ENCODE results near the gene EDC3.

EDC3 gene

DNA sequence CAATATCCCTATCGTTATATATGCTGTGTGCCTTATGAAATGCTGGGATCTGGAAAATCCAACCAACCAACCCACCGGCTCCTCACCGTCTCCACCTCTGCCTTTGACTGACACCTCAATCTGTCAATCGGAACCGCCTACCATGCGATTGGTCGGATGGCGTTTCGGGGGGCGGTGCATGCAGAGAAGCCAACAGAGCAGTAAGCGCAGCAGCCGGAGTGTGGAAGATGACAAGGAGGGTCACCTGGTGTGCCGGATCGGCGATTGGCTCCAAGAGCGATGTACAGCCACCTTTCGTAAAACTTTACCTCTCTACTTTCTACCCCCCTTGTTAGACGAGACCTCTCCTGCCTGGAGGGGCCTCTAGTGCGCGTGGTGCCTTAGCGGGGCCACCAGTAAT, 73.9 kb downstream of the EDC3 start:
- DNase-seq: no peak

DNA sequence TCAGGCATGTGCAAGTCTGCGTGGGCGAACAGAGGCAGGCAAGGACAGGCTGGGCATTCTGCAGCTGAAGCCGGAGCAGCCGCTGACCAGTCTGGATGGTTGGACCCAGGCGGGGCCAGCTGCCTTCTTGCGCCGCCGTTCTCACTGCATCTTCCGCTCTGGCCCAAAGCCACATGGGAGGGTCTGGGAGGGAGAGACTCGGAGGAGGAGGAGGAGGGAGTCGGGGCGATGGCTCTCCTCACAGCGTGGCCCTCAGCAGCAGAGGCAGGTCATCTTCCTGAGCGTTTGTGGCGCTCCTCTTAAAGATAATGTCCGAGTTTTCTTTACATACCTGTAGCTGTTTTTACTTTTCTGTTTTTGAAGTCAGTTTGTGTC, 74.3 kb downstream of the EDC3 start:
- DNase-seq: no peak

DNA sequence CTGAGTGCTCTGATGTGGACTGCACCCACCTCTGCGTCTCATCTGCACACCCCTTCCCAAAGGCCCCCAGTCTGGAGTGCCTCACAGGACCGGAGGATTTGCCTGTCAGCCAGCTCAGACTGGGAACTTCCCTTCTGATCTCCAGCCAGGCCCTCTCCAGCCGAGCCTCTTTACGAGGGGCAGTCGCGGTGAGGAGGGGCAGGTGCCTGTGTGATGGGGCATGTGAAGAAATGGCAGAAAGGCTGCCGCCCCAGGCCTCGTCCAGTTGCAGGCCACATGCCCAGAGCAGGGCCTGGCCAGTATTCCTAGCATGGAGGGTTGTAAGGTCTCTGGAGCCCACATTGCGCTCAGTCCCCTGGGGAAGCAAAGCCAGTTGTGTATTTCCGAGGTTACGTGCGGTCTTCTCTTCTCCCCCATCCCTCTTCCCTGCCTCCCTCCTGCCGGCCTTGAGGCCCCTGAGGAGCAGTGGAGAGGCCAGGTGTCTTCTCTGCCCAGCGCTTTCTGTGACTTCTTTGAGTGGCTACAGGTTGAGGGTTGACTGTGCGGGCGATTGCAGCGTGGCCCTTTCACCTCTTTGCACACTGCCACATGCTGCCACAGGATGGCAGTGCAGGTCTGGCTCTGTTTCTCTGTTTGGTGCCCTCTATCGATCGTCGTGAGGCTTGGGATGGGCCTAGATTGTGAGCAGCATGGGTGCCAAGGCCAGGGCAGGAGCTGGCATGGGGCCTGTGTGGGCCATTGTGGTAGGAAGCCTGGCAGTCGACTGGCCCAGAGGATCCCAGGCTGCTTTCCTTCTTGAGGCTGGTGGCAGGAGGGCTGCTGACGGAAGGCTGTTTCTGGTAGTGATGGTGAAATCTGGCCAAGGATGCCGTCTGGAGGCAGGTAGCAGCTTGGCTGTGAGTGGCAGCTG, 74.9 kb downstream of the EDC3 start:
- no peak for DNase-seq

DNA sequence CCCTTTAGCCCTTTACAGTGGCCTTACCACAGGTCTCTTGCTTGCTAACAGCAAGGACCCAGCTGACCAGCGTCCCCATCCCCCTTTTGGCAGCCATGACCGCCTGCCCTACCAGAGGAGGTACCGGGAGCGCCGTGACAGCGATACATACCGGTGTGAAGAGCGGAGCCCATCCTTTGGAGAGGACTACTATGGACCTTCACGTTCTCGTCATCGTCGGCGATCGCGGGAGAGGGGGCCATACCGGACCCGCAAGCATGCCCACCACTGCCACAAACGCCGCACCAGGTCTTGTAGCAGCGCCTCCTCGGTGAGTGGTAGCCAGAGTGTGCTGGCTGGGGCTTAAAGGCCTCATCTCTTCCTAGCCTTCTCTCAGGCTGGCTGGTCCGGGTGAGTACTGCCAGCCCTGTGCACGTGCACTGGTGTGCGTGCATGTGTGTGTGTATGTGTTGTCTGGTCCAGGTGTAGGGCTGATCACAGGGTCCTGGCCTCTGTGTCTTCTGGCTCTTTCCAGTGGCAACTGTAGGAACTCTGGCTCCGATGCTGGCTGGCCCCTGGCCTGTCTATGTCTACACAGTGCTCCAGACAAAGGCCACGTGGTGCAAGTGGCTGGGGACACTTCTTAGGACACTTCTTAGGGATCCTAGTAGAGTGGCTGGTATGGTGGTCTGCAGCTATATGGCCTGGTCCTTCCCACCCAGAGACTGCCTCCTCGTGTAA, 75.7 kb downstream of the EDC3 start:
- no peak for DNase-seq

DNA sequence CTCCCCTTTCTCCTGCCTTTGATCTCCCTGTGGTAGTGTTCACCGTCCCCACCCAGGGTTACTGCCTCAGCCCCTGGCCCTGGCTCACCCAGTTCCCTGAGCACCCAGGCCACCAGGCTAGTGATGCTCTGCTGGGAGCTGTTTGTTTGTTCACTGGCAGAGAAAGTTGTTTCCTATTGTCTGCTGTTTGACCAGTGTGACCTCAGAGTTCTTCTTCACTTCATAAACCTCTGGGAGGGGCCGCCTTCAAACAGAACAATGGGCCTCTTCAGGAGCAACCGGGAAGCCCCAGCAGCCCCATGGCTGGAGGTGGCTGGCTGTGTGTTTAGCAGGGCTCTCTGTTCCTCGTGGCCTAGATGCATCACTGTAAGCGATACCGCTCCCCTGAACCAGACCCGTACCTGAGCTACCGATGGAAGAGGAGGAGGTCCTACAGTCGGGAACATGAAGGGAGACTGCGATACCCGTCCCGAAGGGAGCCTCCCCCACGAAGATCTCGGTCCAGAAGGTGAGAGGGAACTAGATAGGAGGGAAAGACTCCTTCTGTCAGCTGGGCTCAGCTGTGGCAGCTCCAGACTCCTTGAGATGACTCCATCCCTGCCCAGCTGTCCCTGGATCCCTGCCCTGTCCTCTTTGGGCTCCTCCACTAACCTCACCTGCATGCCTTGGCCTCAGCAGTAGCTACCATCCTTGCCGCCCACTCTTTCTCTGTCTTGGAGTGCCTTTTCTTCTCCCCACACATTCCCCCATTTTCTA, 76.8 kb downstream of the EDC3 start:
- no peak for DNase-seq

DNA sequence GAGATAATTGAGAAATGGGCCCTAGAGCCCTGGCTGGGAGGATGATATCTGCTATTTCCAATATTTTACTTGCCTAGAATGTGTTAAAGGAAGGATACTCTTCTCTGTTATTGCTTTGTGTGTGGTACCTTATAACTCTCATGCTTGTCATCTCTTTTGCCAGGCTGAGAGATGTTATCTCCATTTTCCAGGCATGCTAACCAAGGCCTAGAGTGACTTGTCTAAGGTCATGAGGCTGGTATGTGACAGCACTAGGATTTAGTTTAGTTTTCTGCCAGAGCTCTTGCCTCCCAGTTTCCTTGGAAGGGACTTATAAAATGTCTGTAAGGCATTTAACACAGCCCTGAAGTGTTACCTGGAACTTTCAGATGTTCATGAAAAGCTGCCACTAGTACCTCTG, 78.8 kb downstream of the EDC3 start:
- no peak for DNase-seq

DNA sequence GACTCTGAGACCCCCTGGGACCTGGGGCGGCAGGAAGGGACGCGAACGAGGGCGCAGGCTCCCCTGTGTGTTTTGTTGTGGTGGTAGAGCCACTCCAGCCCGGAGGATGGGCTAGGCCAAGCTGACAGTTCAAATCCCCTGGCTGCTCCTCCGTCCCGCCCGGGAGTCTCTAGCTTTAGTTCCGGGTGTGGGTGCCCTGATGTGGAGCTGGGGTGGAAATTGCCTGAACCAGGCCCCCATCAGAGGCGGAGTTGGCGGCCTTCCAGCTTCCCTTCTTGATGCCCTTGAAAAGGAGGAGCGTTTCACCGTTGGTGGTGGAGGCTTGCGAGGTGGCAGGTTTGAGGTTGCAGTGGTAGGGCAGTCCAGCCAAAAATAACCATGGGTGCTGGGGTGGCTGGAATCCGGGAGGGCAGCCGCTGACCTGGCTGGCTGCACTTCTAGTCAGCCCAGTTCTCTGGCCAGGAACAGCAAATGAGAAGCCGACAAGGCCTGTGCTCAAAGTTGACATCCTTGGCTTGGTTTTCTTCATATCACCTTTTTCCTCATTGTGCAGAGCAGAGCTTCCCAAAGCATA, 79.4 kb downstream of the EDC3 start:
- peak; percentile 63 for DNase-seq

DNA sequence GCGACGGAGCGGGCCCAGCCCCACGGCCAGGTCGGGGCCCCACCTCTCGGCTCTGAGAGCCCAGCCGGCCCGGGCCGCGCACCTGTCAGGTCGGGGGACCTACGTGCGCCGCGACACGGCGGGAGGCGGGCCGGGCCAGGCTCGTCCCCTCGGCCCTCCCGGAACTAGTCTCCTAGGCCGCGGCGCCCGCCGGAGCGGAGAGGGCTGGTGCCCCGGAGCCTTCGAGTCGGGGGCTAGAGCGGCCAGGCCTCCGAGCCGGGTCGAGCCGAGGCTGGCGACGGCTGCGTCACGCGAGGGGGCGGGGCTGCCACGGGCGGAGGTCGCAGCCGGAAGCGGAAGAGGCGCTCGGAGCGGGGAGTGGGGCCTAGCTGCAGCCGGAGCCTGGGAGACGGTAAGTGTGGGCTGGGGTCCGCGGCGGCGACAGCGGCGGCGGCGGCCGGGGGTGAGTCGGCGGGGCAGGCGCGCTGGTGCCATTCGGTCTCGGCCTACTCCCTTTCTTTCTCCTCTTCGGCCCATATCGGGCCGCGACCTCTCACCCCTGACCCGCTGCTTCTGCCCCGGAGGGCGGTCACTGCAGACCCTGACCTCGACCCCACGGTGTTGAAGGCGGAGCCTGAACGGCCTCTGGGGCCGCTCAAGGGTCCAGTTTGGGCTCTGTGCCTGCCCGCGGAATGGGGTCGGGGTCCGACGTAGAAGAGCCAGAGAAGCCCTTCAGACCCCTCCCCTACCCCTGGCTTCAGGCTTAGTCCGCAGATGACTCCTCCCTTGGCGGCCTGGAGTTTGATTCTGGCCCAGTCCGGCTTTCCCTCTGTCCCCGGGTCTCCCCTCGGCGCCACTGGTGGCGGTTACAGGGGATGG, 80.1 kb downstream of the EDC3 start, which contains the start of gene CLK3:
CLK3 (plus strand) TSS at position 329 of the 858 bp plus-strand sequence. CDS start 3,361 bp downstream, outside the sequence.
- peak; percentile 97 for DNase-seq

DNA sequence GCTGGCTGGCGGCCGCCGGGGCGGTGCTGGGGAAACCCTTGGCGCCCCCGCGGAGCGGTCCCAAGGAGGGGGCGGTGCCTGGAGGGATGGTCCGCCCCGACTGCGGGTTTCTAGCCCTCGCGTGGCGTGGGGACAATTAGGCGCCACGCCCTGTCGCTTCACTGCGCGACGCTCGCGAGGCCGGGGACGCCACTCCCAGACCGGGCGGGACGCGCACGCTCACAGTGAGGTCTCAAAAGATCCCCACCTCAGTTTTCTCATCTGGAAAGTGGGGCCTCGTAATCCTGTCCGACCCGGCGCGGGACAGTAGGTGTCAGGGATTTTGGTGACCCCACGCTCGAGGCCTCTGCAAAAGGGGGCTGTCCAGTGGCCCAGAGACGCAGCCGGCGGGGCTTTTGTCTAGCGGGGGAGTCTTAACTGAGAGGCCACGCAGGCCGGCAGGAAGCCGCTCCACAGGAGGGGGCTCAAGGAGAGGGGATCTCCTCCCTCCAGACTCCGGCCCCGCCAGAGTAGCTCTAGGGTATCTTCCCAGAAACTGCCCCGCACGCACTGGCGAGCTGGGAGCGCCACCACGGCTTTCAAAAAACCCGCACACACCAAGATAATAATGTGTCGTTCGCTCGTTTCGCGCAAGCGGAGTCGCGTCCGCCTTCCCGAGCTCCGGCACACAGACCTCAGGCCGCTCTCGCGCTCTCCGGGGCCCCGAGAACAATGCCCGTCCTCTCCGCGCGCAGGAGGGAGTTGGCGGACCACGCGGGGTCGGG, 80.9 kb downstream of the EDC3 start:
- peak; percentile 90 for DNase-seq

DNA sequence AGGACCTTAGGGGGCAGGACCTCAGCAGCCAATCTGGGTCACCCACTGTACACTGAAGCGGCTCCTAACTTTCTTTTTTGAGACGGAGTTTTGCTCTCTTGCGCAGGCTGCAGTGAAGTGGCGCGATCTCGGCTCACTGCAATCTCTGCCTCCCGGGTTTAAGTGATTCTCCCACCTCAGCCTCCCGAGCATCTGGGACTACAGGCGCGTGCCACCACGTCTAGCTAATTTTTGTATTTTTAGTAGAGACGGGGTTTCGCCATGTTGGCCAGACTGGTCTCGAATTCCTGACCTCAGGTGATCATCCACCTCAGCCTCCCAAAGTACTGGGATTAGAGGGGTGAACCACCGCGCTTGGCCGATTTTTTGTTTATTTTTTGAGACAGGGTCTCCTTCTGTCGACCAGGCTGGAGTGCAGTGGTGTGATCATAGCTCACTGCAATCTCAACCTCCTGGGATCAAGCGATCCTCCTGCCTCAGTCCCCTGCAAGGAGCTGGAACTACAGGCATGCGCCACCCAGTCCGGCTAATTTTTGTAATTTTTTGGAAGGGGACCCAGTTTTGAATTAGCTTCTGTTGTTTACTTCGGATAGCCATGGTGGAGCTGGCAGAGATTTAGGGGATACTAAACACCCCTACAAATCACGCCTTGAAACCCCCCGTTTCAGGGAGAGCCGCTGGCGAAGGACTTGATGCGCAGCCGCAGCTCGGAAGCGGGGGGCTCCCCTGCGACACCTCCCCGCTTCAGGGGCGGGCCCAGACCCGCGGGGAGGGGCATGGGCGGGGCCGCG, 81.7 kb downstream of the EDC3 start:
- DNase-seq: no peak

DNA sequence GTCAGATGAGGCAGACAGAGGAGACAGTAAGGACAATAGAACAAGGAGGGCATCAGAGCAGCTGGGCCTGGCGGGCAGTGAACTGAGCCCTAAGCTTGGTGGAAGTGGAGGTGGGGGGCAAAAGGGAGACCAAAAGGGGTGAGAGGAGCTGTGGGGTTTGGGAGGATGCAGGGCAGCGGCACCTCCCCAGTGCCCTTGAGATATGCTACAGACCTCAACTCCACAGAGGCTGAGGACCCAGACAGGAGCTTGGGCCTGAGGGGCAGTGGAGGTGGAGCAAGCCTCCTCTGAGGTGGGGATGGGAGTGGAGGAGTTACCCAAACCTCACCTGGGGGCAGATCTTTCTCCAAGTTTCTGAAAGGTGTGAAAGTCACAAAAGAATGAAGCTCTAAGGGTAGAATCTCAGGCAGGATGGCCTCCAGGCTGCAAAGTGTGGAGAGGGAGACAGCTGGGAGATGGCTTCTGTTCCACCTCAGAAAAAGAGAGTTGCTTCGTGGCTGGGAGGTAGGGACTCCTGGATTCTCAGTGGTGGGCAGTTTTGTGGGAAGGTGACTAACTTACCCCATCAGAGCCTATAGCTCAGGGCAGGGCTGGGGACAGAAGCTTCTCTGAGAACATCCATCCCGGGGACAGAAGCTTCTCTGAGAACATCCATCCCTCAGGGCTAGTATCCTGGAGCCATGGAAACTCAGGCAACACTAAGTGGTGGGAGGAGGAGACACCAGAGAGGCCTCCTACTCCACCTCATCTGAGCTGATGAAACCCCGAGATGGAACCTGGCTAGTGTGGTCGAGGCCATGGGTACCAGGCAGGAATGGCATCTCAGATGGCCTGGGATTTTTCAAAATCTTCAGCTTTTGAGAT, 82.5 kb downstream of the EDC3 start:
- DNase-seq: no peak

DNA sequence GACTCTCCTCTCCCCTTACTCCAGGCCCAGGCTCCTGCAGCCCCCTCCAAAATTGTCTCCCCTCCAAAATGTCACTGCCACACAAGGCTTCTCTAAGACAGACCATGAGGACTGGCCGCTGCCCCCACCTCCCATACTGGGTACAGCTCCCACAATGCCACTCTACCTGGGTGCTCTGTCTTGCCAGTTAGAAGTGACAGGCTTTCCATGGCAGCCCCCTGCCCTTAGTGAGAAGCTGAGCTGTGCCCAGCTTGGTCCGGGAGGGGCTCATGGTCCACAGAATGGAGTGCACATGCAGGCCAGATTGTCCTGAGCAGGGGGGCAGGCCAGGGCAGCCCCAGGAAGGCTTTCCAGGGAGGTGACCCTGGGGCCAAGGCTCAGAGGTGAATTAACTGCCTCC, 83.1 kb downstream of the EDC3 start:
- DNase-seq: no peak

DNA sequence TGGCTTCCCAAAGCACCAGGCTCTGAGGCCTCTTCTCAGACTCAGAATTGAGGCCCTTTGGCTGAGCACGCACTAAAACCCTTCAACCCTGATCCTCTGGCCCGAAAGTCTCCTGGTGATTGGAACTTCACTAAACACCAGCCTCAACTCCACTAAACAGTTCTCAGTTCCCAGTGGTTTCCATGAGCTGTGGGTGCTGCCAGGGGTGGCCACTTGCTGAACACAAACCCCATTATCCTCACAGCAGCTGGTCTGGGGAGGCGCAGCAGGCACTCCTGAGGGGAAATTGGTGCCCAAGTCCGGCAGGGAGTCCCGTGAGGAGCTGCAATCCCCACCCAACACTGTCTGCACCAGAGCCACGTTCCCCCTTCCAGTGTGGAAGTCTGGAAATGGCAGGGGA, 84.0 kb downstream of the EDC3 start:
- DNase-seq: no peak

DNA sequence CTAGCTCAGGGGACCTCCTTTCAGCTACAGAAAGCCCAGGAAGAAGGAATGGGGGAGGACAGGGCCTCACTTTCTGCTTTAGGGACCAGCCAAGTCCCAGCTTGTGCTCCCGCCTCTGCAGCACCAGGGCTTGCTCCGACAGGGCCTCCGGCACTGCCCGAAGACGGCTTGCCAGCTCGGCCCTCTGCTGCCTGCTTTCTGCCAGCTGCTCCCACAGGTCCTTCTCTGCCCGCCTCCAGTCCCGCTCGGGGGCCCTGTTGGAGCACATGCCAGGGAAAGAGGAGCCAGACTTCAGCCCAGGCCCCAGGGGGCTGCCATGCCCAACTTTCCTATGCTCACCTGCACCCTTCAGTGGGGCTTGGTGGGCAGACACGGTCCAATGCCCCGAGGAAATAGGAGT, 84.5 kb downstream of the EDC3 start:
- no peak for DNase-seq

DNA sequence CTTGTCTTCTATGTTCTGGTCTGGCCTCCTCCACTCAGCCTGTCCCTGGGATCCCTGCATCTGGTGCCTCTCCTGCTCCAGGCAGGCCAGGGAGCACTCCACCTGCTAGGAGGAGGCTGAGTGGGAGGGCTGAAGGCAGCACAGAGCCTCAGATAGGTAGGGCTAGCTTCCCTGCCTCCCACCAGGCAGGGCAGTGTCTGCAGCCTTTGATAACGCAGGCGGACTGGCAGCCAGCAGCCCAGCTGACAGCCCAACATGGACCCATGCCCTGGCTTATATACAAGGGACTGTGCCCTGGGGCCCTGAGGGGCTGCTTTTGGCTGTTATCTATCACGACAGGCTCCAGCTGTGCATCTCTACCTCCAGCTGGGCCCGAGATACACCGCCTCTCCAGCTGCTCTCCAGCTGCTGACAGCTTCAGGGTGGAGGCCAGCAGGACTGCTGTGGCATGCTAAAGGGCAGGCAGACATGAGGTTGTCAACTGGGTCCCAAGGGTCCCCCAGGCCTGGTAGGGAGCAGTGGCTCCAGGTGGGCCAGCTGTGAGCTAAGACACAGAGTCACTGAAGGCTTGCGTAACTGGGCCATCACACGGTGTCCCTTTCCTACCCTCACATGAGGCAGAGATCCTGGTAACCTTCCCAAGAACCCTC, 85.4 kb downstream of the EDC3 start:
- DNase-seq: peak; percentile 60

DNA sequence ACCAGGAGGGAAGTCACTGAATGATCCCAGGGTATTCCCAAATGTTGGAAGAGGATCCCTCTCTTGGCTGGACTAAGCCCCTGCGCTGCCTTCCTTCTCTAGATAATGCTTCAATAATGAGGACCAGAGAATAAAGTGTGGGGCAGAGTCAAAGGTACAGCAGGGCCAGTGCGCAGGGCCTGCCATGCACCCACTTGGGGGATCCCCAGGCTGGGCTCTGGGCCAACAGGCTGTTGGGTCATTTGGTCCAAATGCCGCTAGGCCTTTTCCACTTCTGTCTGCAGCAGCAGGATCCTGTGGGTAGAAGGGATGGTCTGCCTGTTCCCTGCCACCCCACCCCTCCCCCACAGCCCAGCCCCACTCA, 85.9 kb downstream of the EDC3 start:
- DNase-seq: no peak

DNA sequence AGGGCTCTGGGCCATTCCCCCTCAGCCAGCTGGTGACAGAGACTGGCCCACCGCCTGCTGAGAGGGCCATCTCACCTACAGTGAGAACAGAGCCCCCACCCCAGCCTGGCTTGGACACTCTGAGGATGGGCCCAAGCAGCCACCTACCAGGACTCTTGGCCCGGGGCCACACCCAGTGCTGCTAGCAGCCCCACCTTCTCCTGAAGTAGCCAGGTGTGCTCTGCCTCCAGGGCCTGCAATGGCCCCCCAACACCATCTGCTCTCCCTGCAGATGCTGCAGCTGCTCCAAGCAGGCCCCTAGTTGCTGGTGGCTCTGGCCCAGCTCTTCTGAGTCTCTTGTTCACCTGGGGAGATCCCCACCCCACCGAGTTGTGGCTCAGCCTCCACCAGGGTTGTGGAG, 87.0 kb downstream of the EDC3 start:
- no peak for DNase-seq

DNA sequence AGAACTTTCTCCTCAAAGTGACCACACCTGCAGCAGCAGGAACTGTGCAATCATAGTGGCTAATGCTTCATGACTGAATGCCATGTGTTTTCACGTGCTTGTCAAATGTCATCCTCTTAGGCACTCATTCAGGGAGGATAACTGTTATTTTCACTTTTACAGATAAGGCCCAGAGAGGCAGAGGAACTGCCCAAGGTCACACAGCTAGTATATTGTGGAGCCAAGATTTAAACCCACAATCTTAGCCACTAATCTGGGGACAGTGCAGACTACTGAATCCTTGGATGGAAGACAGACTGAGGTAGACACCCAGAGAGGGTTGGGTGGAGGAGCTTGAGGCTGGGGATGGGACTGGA, 90.1 kb downstream of the EDC3 start:
- DNase-seq: no peak

Data from left hindlimb (tissue), 1 donor.